H1 (cell line): ENCODE results near the gene PDHB. TPM values are rescaled to one million over a fixed set of nuclear protein-coding genes. Genes with fewer than 3 reads are reported as not detected.

Source experiments
- CTCF ChIA-PET: fragments of 300-600 bp; sonication (Branson Sonifier 250); formaldehyde crosslinking; loops from one replicate; lab custom pipeline; 2021; ENCODE audit not compliant: partially characterized antibody; lab: Charles Lee
- POLR2A ChIA-PET: fragments of 300-600 bp; sonication (Branson Sonifier 250); formaldehyde crosslinking; loops from one replicate; lab custom pipeline; 2021; ENCODE audit warnings: inconsistent platforms; ENCODE audit not compliant: partially characterized antibody; lab: Charles Lee
- DNase-seq, 2 experiments: peaks; one replicate each; pipeline versions ENCODE4 v3.0.0 to v3.0.0-alpha.2; 2010 to 2022; ENCODE audit warnings: low spot score in 2 of 2, low read depth in 1 of 2, mixed read lengths in 1 of 2
- FAIRE-seq: peaks from 2 replicates; lab custom pipeline; 2011; peaks lifted over from hg19 to GRCh38; lab: Jason Lieb, UNC
- H2AFZ ChIP-seq: 2 replicates; pipeline ENCODE4 v1.8.1; 2012; ENCODE audit warnings: low read length, inconsistent platforms
- H2AK5ac ChIP-seq: 2 replicates; pipeline ENCODE4 v1.6.1; 2013; ENCODE audit warnings: low read depth, low read length
- H2BK120ac ChIP-seq: replicated peaks from 2 replicates; pipeline ENCODE3; 2013; ENCODE audit warnings: low read depth, low read length, inconsistent platforms
- H2BK12ac ChIP-seq: 2 replicates; pipeline ENCODE4 v1.6.1; 2013; ENCODE audit warnings: low read depth, low read length
- H2BK15ac ChIP-seq: 2 replicates; pipeline ENCODE4 v1.6.1; 2013; ENCODE audit warnings: low read length
- H2BK20ac ChIP-seq: 2 replicates; pipeline ENCODE4 v1.6.1; 2013; ENCODE audit warnings: low read length
- H2BK5ac ChIP-seq: 2 replicates; pipeline ENCODE4 v1.6.1; 2013; ENCODE audit warnings: low read depth, low read length
- H3K14ac ChIP-seq: 2 replicates; pipeline ENCODE4 v1.6.1; 2013; ENCODE audit warnings: inconsistent platforms; ENCODE audit not compliant: insufficient read length
- H3K18ac ChIP-seq: 2 replicates; pipeline ENCODE4 v1.6.1; 2013; ENCODE audit warnings: low read length; ENCODE audit errors: extremely low read depth
- H3K23ac ChIP-seq: 2 replicates; pipeline ENCODE4 v1.6.1; 2013; ENCODE audit warnings: inconsistent platforms; ENCODE audit not compliant: insufficient read length
- H3K23me2 ChIP-seq: 2 replicates; pipeline ENCODE4 v1.6.1; 2013; ENCODE audit warnings: low read depth, low read length
- H3K27ac ChIP-seq: 2 replicates; pipeline ENCODE4 v1.6.1; 2011; ENCODE audit warnings: low read depth, low read length, inconsistent platforms
- H3K27me3 ChIP-seq, 4 experiments: replicated peaks in 1 of 4; 1 replicate in 1 of 4; 2 replicates in 3 of 4; pipeline versions ENCODE4 v1.6.1 to v1.8.1; 2011 to 2013; ENCODE audit warnings: low read length in 3 of 4, mild to moderate bottlenecking in 3 of 4, inconsistent platforms in 2 of 4, mixed read lengths in 2 of 4, moderate library complexity in 1 of 4; ENCODE audit not compliant: control insufficient read depth in 3 of 4, insufficient read depth in 3 of 4; ENCODE audit errors: extremely low read depth in 1 of 4
- H3K36me3 ChIP-seq, 4 experiments: 2 replicates each; pipeline versions ENCODE4 v1.6.1 to v1.8.1; 2011 to 2013; ENCODE audit warnings: mild to moderate bottlenecking in 4 of 4, low read length in 3 of 4, moderate library complexity in 2 of 4, control low read depth in 1 of 4, inconsistent platforms in 1 of 4; ENCODE audit not compliant: insufficient read depth in 4 of 4, control insufficient read depth in 2 of 4
- H3K4ac ChIP-seq: replicated peaks from 2 replicates; pipeline ENCODE3; 2013; ENCODE audit warnings: low read length, low read depth, mixed read lengths, inconsistent platforms; ENCODE audit not compliant: insufficient read length
- H3K4me1 ChIP-seq, 4 experiments: replicated peaks in 1 of 4; 1 replicate in 1 of 4; 2 replicates in 3 of 4; pipeline versions ENCODE4 v1.6.1 to v1.8.1; 2011 to 2013; ENCODE audit warnings: low read length in 3 of 4, inconsistent platforms in 2 of 4, mixed read lengths in 1 of 4; ENCODE audit not compliant: insufficient read depth in 4 of 4, control insufficient read depth in 3 of 4
- H3K4me2 ChIP-seq, 2 experiments: 2 replicates each; pipeline versions ENCODE4 v1.6.1 to v1.8.1; 2011 to 2013; ENCODE audit warnings: low read depth in 2 of 2, low read length in 2 of 2, control low read depth in 1 of 2, inconsistent platforms in 1 of 2, mild to moderate bottlenecking in 1 of 2; ENCODE audit not compliant: insufficient read depth in 1 of 2
- H3K4me3 ChIP-seq, 4 experiments: fragments of 200-600, 300-600 bp in 1 of 4; sonication (generic), shearing (Covaris generic), sonication (Bioruptor Twin) in 1 of 4; 2 replicates each; pipeline versions ENCODE4 v1.5.1 to v1.8.1; 2011 to 2016; ENCODE audit warnings: low read length in 4 of 4, low read depth in 3 of 4, control low read depth in 2 of 4, inconsistent platforms in 2 of 4, mild to moderate bottlenecking in 2 of 4, mixed read lengths in 1 of 4, moderate library complexity in 1 of 4; ENCODE audit not compliant: insufficient read depth in 2 of 4; ENCODE audit errors: extremely low read depth in 1 of 4
- H3K56ac ChIP-seq: replicated peaks from 2 replicates; pipeline ENCODE3; 2013; ENCODE audit warnings: low read depth, mild to moderate bottlenecking, mixed read lengths, low read length, inconsistent platforms; ENCODE audit not compliant: insufficient read length
- H3K79me1 ChIP-seq: 2 replicates; pipeline ENCODE4 v1.6.1; 2013; ENCODE audit warnings: low read depth, low read length, control low read depth
- H3K79me2 ChIP-seq, 2 experiments: 2 replicates each; pipeline versions ENCODE4 v1.6.1 to v1.8.1; 2012 to 2013; ENCODE audit warnings: low read length in 2 of 2, mild to moderate bottlenecking in 2 of 2, inconsistent platforms in 1 of 2; ENCODE audit not compliant: insufficient read depth in 2 of 2, control insufficient read depth in 1 of 2
- H3K9ac ChIP-seq, 4 experiments: replicated peaks in 1 of 4; 1 replicate in 1 of 4; 2 replicates in 3 of 4; pipeline versions ENCODE4 v1.6.1 to v1.8.1; 2011 to 2013; ENCODE audit warnings: low read depth in 3 of 4, low read length in 3 of 4, control low read depth in 2 of 4, mild to moderate bottlenecking in 2 of 4, moderate library complexity in 2 of 4, inconsistent platforms in 1 of 4; ENCODE audit errors: extremely low read depth in 1 of 4
- H3K9me3 ChIP-seq, 2 experiments: 2 replicates each; pipeline versions ENCODE4 v1.6.1 to v1.8.1; 2012 to 2013; ENCODE audit warnings: mild to moderate bottlenecking in 2 of 2, moderate library complexity in 2 of 2, control low read depth in 1 of 2, inconsistent platforms in 1 of 2, low read depth in 1 of 2, low read length in 1 of 2, mixed read lengths in 1 of 2; ENCODE audit not compliant: insufficient read depth in 2 of 2
- H4K20me1 ChIP-seq, 2 experiments: replicated peaks in 1 of 2; 2 replicates each; pipeline versions ENCODE3 to v1.8.1; 2011 to 2013; ENCODE audit warnings: inconsistent platforms in 2 of 2, low read length in 2 of 2, mild to moderate bottlenecking in 1 of 2; ENCODE audit not compliant: insufficient read depth in 2 of 2, control insufficient read depth in 1 of 2
- H4K5ac ChIP-seq: 2 replicates; pipeline ENCODE4 v1.6.1; 2013; ENCODE audit warnings: low read length, low read depth, mixed read lengths, inconsistent platforms; ENCODE audit not compliant: insufficient read length
- H4K8ac ChIP-seq: 2 replicates; pipeline ENCODE4 v1.8.0; 2013; ENCODE audit warnings: mild to moderate bottlenecking, moderate library complexity, low read length, inconsistent platforms; ENCODE audit not compliant: insufficient read depth; ENCODE audit errors: extremely low read depth
- H4K91ac ChIP-seq: replicated peaks from 2 replicates; pipeline ENCODE3; 2013; ENCODE audit warnings: low read length, mixed read lengths, inconsistent platforms; ENCODE audit not compliant: insufficient read length
- ASH2L ChIP-seq: fragments of 200-600, 300-600 bp; sonication (generic); IDR thresholded peaks from one replicate; pipeline ENCODE4 v1.7.1; 2017; ENCODE audit warnings: low read length
- BCL11A ChIP-seq, 2 experiments: IDR thresholded peaks; one replicate each; pipeline ENCODE4 v1.6.1; 2011; ENCODE audit warnings: low read depth in 2 of 2, low read length in 2 of 2, mild to moderate bottlenecking in 2 of 2
- BRCA1 ChIP-seq: IDR thresholded peaks from 2 replicates; pipeline ENCODE4 v1.6.1; 2012; ENCODE audit warnings: low read depth, low read length, improper control_type of control experiment
- EP300 ChIP-seq, 2 experiments: IDR thresholded peaks; 1 replicate in 1 of 2; 2 replicates in 1 of 2; pipeline ENCODE4 v1.6.1; 2011 to 2012; ENCODE audit warnings: low read depth in 2 of 2, low read length in 2 of 2, mild to moderate bottlenecking in 2 of 2, borderline replicate concordance in 1 of 2, inconsistent platforms in 1 of 2, moderate library complexity in 1 of 2
- SIX5 ChIP-seq: IDR thresholded peaks from 2 replicates; pipeline ENCODE4 v1.6.1; 2011; ENCODE audit warnings: mild to moderate bottlenecking, low read depth, low read length
- SRF ChIP-seq: IDR thresholded peaks from 2 replicates; pipeline ENCODE4 v1.6.1; 2011; ENCODE audit warnings: mild to moderate bottlenecking, low read depth, low read length, moderate library complexity
- TBP ChIP-seq: IDR thresholded peaks from 2 replicates; pipeline ENCODE4 v1.6.1; 2011; ENCODE audit warnings: low read depth, low read length, improper control_type of control experiment
- TCF12 ChIP-seq: IDR thresholded peaks from 2 replicates; pipeline ENCODE4 v1.6.1; 2011; ENCODE audit warnings: low read depth, mild to moderate bottlenecking, low read length
- WGBS, 2 experiments: shearing (Covaris generic) in 1 of 2; methylation state at CpG; one replicate each; pipeline versions ENCODE4 v1.1.6 to v1.1.7; 2013 to 2015; ENCODE audit warnings: low lambda C conversion rate in 2 of 2, mixed read lengths in 2 of 2, inconsistent platforms in 1 of 2, low coverage in 1 of 2, missing lambda C conversion rate in 1 of 2; ENCODE audit not compliant: insufficient replicate concordance in 2 of 2, insufficient coverage in 1 of 2, insufficient read length in 1 of 2; ENCODE audit errors: extremely low coverage in 1 of 2, missing lambda C conversion rate in 1 of 2; 5-methylcytosine and 5-hydroxymethylcytosine counted together
- polyA plus RNA-seq, 7 experiments: library from polyadenylated mRNA; depleted of rRNA in 3 of 7; stranded (reverse) in 5 of 7; unstranded in 2 of 7; fragments of >200 nt in 5 of 7; fragments of 200-250 nt in 2 of 7; gene quantifications; 1 replicate in 5 of 7; 2 replicates in 1 of 7; 4 replicates in 1 of 7; pipeline versions ENCODE4 v1.2.1 to v1.2.3, GENCODE V29; 2011 to 2013; ENCODE audit warnings: missing spikeins in 2 of 7, mixed read lengths in 2 of 7
- total RNA-seq: library from RNA; stranded (reverse); fragmentation: NEBNext Ultra II Directional; extraction: Animal tissue kit (Norgen Biotek cat#: 25700); gene quantifications from 2 replicates; pipeline ENCODE4 v1.2.1, GENCODE V29; 2021
- TF ChIP-seq, protein P1 (sequence below): IDR thresholded peaks from 2 replicates; pipeline ENCODE4 v1.6.1; 2011; ENCODE audit warnings: low read length, improper control_type of control experiment
- TF ChIP-seq, protein P2 (sequence below): IDR thresholded peaks from 2 replicates; pipeline ENCODE4 v1.6.1; 2012; ENCODE audit warnings: inconsistent platforms

PDHB gene
- total and polyA plus RNA-seq, 2 of the 8 experiments (the other 6 are each of a cell fraction or from before 2014, with no cell fraction given): 90.4 to 140 TPM

DNA sequence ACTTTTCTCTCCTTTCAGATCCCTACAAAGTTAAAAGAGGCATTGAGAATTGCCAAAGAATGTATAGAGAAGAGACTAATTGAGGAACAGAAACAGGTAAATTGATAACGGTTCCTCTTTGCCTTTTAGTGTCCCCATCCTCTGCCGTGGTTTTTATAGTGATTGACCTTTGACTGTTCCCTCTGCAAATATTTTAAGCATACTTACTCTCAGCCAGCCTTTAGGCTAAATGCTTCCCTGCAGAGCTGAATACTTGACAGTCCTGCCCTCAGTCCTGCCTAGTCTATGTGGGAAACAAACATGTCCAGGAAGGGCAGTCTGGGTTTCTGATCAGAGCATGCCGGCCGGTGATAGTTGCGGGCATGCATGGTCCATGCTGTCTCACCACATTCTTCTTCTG, 24.7 kb downstream of the PDHB start:
- Histone ChIP-seq H3K27me3 (no peaks in the 10 kb centered on the region), H3K4me3 (no peak overlapping the region), H3K36me3 (no peaks in the 10 kb centered on the region), H2AK5ac (no peak overlapping the region), H3K4ac (no peak overlapping the region), H4K8ac (no peak overlapping the region), H4K91ac (no peak overlapping the region), H3K56ac (no peak overlapping the region), H3K9me3 (no peaks in the 10 kb centered on the region), H2BK5ac (no peak overlapping the region), H3K27ac (no peak overlapping the region), H3K4me2 (no peak overlapping the region), H3K79me1 (no peaks in the 10 kb centered on the region), H2BK20ac (no peak overlapping the region), H4K5ac (no peak overlapping the region), H2BK15ac (no peak overlapping the region), H2AFZ (no peak overlapping the region), H3K9ac (no peak overlapping the region), H2BK12ac (no peak overlapping the region), H3K4me1 (peaks cover 0 to 10% (median 2%) of the 10 kb centered on the region in 4 experiments; a peak in 3 of 7 replicates), H3K79me2 (no peaks in the 10 kb centered on the region), H3K14ac (no peak overlapping the region), H3K23me2 (no peaks in the 10 kb centered on the region), H3K23ac (no peak overlapping the region), H3K18ac (no peak overlapping the region), H4K20me1 (no peaks in the 10 kb centered on the region), H2BK120ac (no peak overlapping the region)
- 99% methylated on average over 5 of the region's 5 CpGs; no CpG with 5 or more reads in 1 of the 2 experiments for WGBS, 2 experiments
- ChIA-PET POLR2A (interaction anchor here (0.6 kb wide), 1 partner anchor 17 kb away, joined by 3 read pairs; no protein-coding TSS in a partner anchor), CTCF (interaction anchor here (1.0 kb wide), 1 partner anchor 75 kb away, joined by 3 read pairs; no protein-coding TSS in a partner anchor)
- DNase-seq (no peak), FAIRE-seq (no peak)
- TF ChIP-seq TCF12 (no peak), ASH2L (no peak), SRF (no peak), SIX5 (no peak), BCL11A (IDR thresholded peaks at IDR 0.05; ENCODE audit: low read depth in 2 of 2, low read length in 2 of 2) (no peak), EP300 (IDR thresholded peaks at IDR 0.05; ENCODE audit: borderline replicate concordance in 1 of 2, low read depth in 2 of 2, low read length in 2 of 2) (no peak), BRCA1 (no peak), TBP (no peak)
- TF ChIP-seq, protein P1, sequence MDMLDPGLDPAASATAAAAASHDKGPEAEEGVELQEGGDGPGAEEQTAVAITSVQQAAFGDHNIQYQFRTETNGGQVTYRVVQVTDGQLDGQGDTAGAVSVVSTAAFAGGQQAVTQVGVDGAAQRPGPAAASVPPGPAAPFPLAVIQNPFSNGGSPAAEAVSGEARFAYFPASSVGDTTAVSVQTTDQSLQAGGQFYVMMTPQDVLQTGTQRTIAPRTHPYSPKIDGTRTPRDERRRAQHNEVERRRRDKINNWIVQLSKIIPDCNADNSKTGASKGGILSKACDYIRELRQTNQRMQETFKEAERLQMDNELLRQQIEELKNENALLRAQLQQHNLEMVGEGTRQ: no peak
- TF ChIP-seq, protein P2, sequence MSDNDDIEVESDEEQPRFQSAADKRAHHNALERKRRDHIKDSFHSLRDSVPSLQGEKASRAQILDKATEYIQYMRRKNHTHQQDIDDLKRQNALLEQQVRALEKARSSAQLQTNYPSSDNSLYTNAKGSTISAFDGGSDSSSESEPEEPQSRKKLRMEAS: no peak
